Measurements from ENCODE around the gene EED. TPM values are rescaled to one million over a fixed set of nuclear protein-coding genes. Genes with fewer than 3 reads are reported as not detected.
A peak's percentile ranks its signal among the peaks of the same experiment; 100 is the strongest.
"Not testable (repeated sequence)": the region's sequence is repeated elsewhere in the genome, so short reads cannot be mapped to it uniquely, and the experiment has no call there.

EED gene
- total RNA-seq, 2 experiments from 2014 or later = 43.4 TPM

GRCh38 chr11:86225344-86225743, 19.2 kb upstream of the EED start:
- DNase-seq; ATAC-seq (ENCODE audit: low read depth); H3K9me3 Mint-ChIP-seq; H3K27me3 Mint-ChIP-seq; H3K4me3 Mint-ChIP-seq; POLR2A ChIA-PET; H3K27ac Mint-ChIP-seq; H3K36me3 Mint-ChIP-seq: not testable (repeated sequence)
- H3K4me1 Mint-ChIP-seq = peaks cover 11% of the 10 kb centered on the region

GRCh38 chr11:86228269-86229038, 16.1 kb upstream of the EED start:
- ATAC-seq (ENCODE audit: low read depth) (no peak), DNase-seq (no peak)
- H3K4me1 Mint-ChIP-seq = peaks cover 14% of the 10 kb centered on the region
- peaks cover 6% of the 10 kb centered on the region for H3K36me3 Mint-ChIP-seq
- POLR2A ChIA-PET = no interaction called here
- H3K4me3 Mint-ChIP-seq = no peak overlapping the region
- peaks cover 5% of the 10 kb centered on the region for H3K27me3 Mint-ChIP-seq
- no peak overlapping the region for H3K27ac Mint-ChIP-seq
- peaks cover 4% of the 10 kb centered on the region for H3K9me3 Mint-ChIP-seq

GRCh38 chr11:86229039-86229330, 15.6 kb upstream of the EED start:
- ATAC-seq (ENCODE audit: low read depth); DNase-seq; POLR2A ChIA-PET; H3K4me3 Mint-ChIP-seq; H3K9me3 Mint-ChIP-seq; H3K27me3 Mint-ChIP-seq; H3K36me3 Mint-ChIP-seq; H3K27ac Mint-ChIP-seq: not testable (repeated sequence)
- peaks cover 14% of the 10 kb centered on the region for H3K4me1 Mint-ChIP-seq

DNA sequence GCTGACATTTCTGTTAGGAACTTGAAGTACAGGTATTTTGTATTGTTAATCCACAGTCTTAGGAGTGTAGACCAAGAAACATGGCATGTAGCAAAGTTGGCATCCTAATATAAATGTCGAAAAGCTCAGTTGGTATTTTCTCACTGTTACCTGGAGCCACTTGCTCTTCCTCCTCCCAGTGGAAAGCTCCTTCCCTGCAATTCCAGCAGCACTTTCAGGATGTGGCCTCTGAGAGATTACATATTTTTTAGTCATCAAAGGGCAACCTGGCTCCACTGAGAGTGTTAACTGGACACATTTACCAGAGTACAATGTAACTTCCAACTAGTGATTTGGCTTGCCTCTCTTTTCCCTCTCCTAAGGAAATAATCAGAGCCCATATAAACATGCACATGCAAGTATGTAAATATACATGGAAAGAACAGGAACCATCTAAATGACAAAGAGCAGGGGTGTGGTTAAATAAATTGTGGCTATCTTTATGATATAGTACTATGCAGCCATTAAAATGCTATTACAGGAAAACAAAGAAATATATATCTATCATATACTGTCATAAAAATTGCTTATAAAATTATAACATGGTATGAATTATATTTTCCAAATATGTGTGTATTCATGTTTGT, 14.3 kb upstream of the EED start:
- ATAC-seq (ENCODE audit: low read depth) (no peak), DNase-seq (no peak)
- no peak overlapping the region for H3K27ac Mint-ChIP-seq
- H3K4me3 Mint-ChIP-seq = no peak overlapping the region
- POLR2A ChIA-PET = no interaction called here
- no peaks in the 10 kb centered on the region for H3K36me3 Mint-ChIP-seq
- peaks cover 16% of the 10 kb centered on the region for H3K27me3 Mint-ChIP-seq
- H3K9me3 Mint-ChIP-seq = no peaks in the 10 kb centered on the region
- peaks cover 14% of the 10 kb centered on the region for H3K4me1 Mint-ChIP-seq

DNA sequence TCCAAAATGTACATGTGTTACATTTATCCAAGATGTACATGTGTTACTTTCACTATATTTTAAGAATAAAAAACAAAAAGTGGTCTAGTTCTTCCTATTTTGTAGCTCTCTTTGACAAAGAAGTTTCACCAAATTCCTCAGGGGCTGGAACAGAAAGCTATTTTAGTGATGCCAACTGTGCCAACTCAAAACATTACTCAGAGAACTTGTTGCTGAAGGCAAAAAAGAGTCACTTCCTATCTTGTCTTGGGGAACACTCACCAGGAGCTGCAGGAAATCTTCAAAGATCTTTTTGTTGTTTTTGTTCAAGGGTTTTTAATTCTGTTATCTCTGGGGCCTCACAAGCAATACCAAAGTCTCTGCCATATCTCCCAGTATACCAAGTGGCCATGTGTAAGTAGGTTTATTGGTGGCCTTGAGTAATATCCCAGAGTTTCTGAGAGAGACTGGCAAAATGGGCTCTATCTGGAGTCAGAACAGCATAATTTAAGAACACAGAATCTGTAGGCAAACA, 13.6 kb upstream of the EED start:
- Mint-ChIP-seq H3K9me3 (no peaks in the 10 kb centered on the region), H3K27ac (no peak overlapping the region), H3K27me3 (peaks cover 18% of the 10 kb centered on the region), H3K4me1 (peaks cover 14% of the 10 kb centered on the region), H3K36me3 (no peaks in the 10 kb centered on the region), H3K4me3 (no peak overlapping the region)
- DNase-seq (no peak), ATAC-seq (ENCODE audit: low read depth) (no peak)
- POLR2A ChIA-PET = no interaction called here

GRCh38 chr11:86232556-86232955, 12.0 kb upstream of the EED start:
- H3K4me1 Mint-ChIP-seq = peaks cover 12% of the 10 kb centered on the region
- no peak for DNase-seq
- no peaks in the 10 kb centered on the region for H3K36me3 Mint-ChIP-seq
- no peaks in the 10 kb centered on the region for H3K9me3 Mint-ChIP-seq
- POLR2A ChIA-PET = no interaction called here
- peaks cover 18% of the 10 kb centered on the region for H3K27me3 Mint-ChIP-seq
- H3K4me3 Mint-ChIP-seq = no peak overlapping the region
- no peak for ATAC-seq (ENCODE audit: low read depth)
- H3K27ac Mint-ChIP-seq = no peak overlapping the region

GRCh38 chr11:86234831-86235461, 9.6 kb upstream of the EED start:
- Mint-ChIP-seq H3K9me3 (no peaks in the 10 kb centered on the region), H3K36me3 (no peaks in the 10 kb centered on the region), H3K27me3 (peaks cover 18% of the 10 kb centered on the region), H3K4me3 (no peak overlapping the region), H3K27ac (no peak overlapping the region), H3K4me1 (peaks cover 6% of the 10 kb centered on the region)
- ATAC-seq (ENCODE audit: low read depth) (no peak), DNase-seq (no peak)
- POLR2A ChIA-PET = no interaction called here

- Mint-ChIP-seq H3K27ac (no peak overlapping the region), H3K9me3 (no peaks in the 10 kb centered on the region), H3K4me3 (no peak overlapping the region), H3K36me3 (no peaks in the 10 kb centered on the region), H3K4me1 (no peaks in the 10 kb centered on the region), H3K27me3 (peaks cover 17% of the 10 kb centered on the region)
- DNase-seq = no peak
- POLR2A ChIA-PET = no interaction called here
- no peak for ATAC-seq (ENCODE audit: low read depth)
Measured at GRCh38 chr11:86237267-86237804, 7.2 kb upstream of the EED start.

- ATAC-seq (ENCODE audit: low read depth) = no peak
- H3K4me3 Mint-ChIP-seq = no peak overlapping the region
- H3K4me1 Mint-ChIP-seq = peaks cover 3% of the 10 kb centered on the region
- H3K9me3 Mint-ChIP-seq = no peaks in the 10 kb centered on the region
- DNase-seq = no peak
- peaks cover 4% of the 10 kb centered on the region for H3K27me3 Mint-ChIP-seq
- H3K27ac Mint-ChIP-seq = no peak overlapping the region
- POLR2A ChIA-PET = no interaction called here
- no peaks in the 10 kb centered on the region for H3K36me3 Mint-ChIP-seq
Measured at GRCh38 chr11:86240164-86240563, 4.4 kb upstream of the EED start.

GRCh38 chr11:86241956-86242535, 2.5 kb upstream of the EED start:
- ATAC-seq (ENCODE audit: low read depth) = no peak
- H3K27me3 Mint-ChIP-seq = no peaks in the 10 kb centered on the region
- DNase-seq = no peak
- no peaks in the 10 kb centered on the region for H3K36me3 Mint-ChIP-seq
- no peak overlapping the region for H3K4me3 Mint-ChIP-seq
- POLR2A ChIA-PET = no interaction called here
- H3K4me1 Mint-ChIP-seq = peaks cover 11% of the 10 kb centered on the region
- H3K9me3 Mint-ChIP-seq = no peaks in the 10 kb centered on the region
- H3K27ac Mint-ChIP-seq = no peak overlapping the region

- no peak overlapping the region for H3K4me3 Mint-ChIP-seq
- H3K9me3 Mint-ChIP-seq = no peaks in the 10 kb centered on the region
- H3K4me1 Mint-ChIP-seq = peaks cover 21% of the 10 kb centered on the region
- ATAC-seq (ENCODE audit: low read depth) (no peak), DNase-seq (no peak)
- H3K36me3 Mint-ChIP-seq = no peaks in the 10 kb centered on the region
- POLR2A ChIA-PET = interaction anchor here (2.1 kb wide), 1 partner anchor 174 kb away, joined by 7 read pairs; the partner anchor contains the start of gene PICALM
- no peak overlapping the region for H3K27ac Mint-ChIP-seq
- H3K27me3 Mint-ChIP-seq = no peaks in the 10 kb centered on the region
Measured at GRCh38 chr11:86243396-86243795, 1.2 kb upstream of the EED start.

- peaks cover 3% of the 10 kb centered on the region for H3K36me3 Mint-ChIP-seq
- peaks cover 25% of the 10 kb centered on the region for H3K4me1 Mint-ChIP-seq
- POLR2A ChIA-PET = interaction anchor here (1.5 to 2.1 kb wide), 5 partner anchors 50 to 597 kb away, joined by 4 to 7 read pairs (median 5); partner anchors contain the start of genes HIKESHI, PICALM and TMEM126A
- DNase-seq (peak; percentile 84), ATAC-seq (ENCODE audit: low read depth) (peak; percentile 81)
- no peaks in the 10 kb centered on the region for H3K27me3 Mint-ChIP-seq
- H3K4me3 Mint-ChIP-seq = no peak overlapping the region
- no peaks in the 10 kb centered on the region for H3K9me3 Mint-ChIP-seq
- H3K27ac Mint-ChIP-seq = no peak overlapping the region
Measured at GRCh38 chr11:86244063-86244521, 461 bp upstream of the EED start.

Data from activated naive CD8-positive, alpha-beta T cell treated with anti-CD3 and anti-CD28 coated beads, Interleukin-2, amount 10 ng/mL, durations not matched to agents 7 days and 5 days (primary cell).